Uterus (tissue), 4 donors: ENCODE results near the gene CR1L. TPM values are rescaled to one million over a fixed set of nuclear protein-coding genes. Genes with fewer than 3 reads are reported as not detected.

ENCODE experiments used
- DNase-seq, 2 donors: peaks; one replicate each; pipeline ENCODE4 v3.0.0-alpha.2; 2019 to 2020
- H3K27ac ChIP-seq, 2 donors: fragments of 200-600 bp; sonication (generic); 1 replicate in 1 of 2; 2 replicates in 1 of 2; pipeline ENCODE4 v1.5.1; 2016 to 2018
- H3K27me3 ChIP-seq, 2 donors: fragments of 200-600 bp; sonication (generic); one replicate each; pipeline ENCODE4 v1.5.1; 2018 to 2019; ENCODE audit warnings: control low read depth in 1 of 2
- H3K36me3 ChIP-seq, 2 donors: fragments of 200-600 bp; sonication (generic); one replicate each; pipeline ENCODE4 v1.5.1; 2019; ENCODE audit warnings: control low read depth in 1 of 2
- H3K4me1 ChIP-seq, 2 donors: fragments of 200-600 bp; sonication (generic); one replicate each; pipeline ENCODE4 v1.5.1; 2018 to 2019; ENCODE audit warnings: control low read depth in 1 of 2
- H3K4me3 ChIP-seq, 2 donors: fragments of 200-600 bp; sonication (generic); 1 replicate in 1 of 2; 2 replicates in 1 of 2; pipeline ENCODE4 v1.5.1; 2018 to 2019; ENCODE audit warnings: mild to moderate bottlenecking in 1 of 2
- H3K9me3 ChIP-seq, 2 donors: fragments of 200-600 bp; sonication (generic); one replicate each; pipeline ENCODE4 v1.5.1; 2019; ENCODE audit warnings: control low read depth in 1 of 2
- CTCF ChIP-seq, 4 experiments: fragments of 200-600 bp in 2 of 4; fragments of 450-650 bp in 2 of 4; sonication (generic) in 2 of 4; IDR thresholded peaks; one replicate each; pipeline ENCODE4 v1.5.1; 2016 to 2019; ENCODE audit warnings: antibody characterized with exemption in 4 of 4, mild to moderate bottlenecking in 2 of 4, moderate library complexity in 1 of 4
- POLR2A ChIP-seq, 2 donors: fragments of 450-650 bp; IDR thresholded peaks; one replicate each; pipeline ENCODE4 v1.6.1; 2016; ENCODE audit warnings: antibody characterized with exemption in 2 of 2, mild to moderate bottlenecking in 1 of 2, moderate library complexity in 1 of 2
- intact Hi-C: fragments of 100-400 bp; cut with DNase I; formaldehyde crosslinking; loops from one replicate; pipeline ENCODE4 v1.15.1; 2023; ENCODE audit warnings: low total_unique reads
- total RNA-seq, 4 donors: library from RNA; depleted of rRNA in 3 of 4; stranded (reverse); fragments of >200 nt in 3 of 4; gene quantifications; one replicate each; pipeline versions ENCODE4 v1.1.0 to v1.2.4, GENCODE V29; 2014 to 2023
- donor health status: DM: yes; HTN: yes; CAD: no.

Gene CR1L
- total RNA-seq, 4 donors from 2014 or later = 0.14 TPM; not detected in 3

- no peak for DNase-seq
- no peak for TF ChIP-seq POLR2A (IDR thresholded peaks at IDR 0.05)
- no peak for TF ChIP-seq CTCF (IDR thresholded peaks at IDR 0.05)
- H3K27me3 ChIP-seq = peaks cover 0 to 11% of the 10 kb centered on the region in 2 donors
- intact Hi-C loops = no loop called here
- peak overlapping the region in 1 of 2 donors; percentile 46 for H3K4me3 ChIP-seq
- H3K9me3 ChIP-seq = no peaks in the 10 kb centered on the region
- H3K27ac ChIP-seq = no peak overlapping the region
- no peaks in the 10 kb centered on the region for H3K36me3 ChIP-seq
- no peaks in the 10 kb centered on the region for H3K4me1 ChIP-seq
These were observed 624 bp upstream of the CR1L start for GRCh38 chr1:207644166-207644851.

- Histone ChIP-seq H3K27ac (no peak overlapping the region), H3K27me3 (peaks cover 0 to 11% of the 10 kb centered on the region in 2 donors), H3K36me3 (no peaks in the 10 kb centered on the region), H3K9me3 (no peaks in the 10 kb centered on the region), H3K4me3 (no peak overlapping the region), H3K4me1 (no peaks in the 10 kb centered on the region)
- intact Hi-C loops = no loop called here
- no peak for TF ChIP-seq POLR2A (IDR thresholded peaks at IDR 0.05)
- no peak for TF ChIP-seq CTCF (IDR thresholded peaks at IDR 0.05)
- no peak for DNase-seq
These were observed 725 bp downstream of the CR1L start for GRCh38 chr1:207645635-207646081.

GRCh38 chr1:207646171-207646570 is 1.2 kb downstream of the CR1L start:
- Histone ChIP-seq H3K4me3 (no peak overlapping the region), H3K27me3 (peaks cover 0 to 8% of the 10 kb centered on the region in 2 donors), H3K4me1 (no peaks in the 10 kb centered on the region), H3K27ac (no peak overlapping the region), H3K36me3 (no peaks in the 10 kb centered on the region), H3K9me3 (no peaks in the 10 kb centered on the region)
- intact Hi-C loops = no loop called here
- TF ChIP-seq POLR2A (IDR thresholded peaks at IDR 0.05) (no peak), CTCF (IDR thresholded peaks at IDR 0.05) (no peak)
- DNase-seq = no peak

GRCh38 chr1:207646944-207647579 is 2.1 kb downstream of the CR1L start:
- H3K27ac ChIP-seq = no peak overlapping the region
- no peaks in the 10 kb centered on the region for H3K36me3 ChIP-seq
- no peak for DNase-seq
- no peaks in the 10 kb centered on the region for H3K9me3 ChIP-seq
- intact Hi-C loops = no loop called here
- no peaks in the 10 kb centered on the region for H3K4me1 ChIP-seq
- TF ChIP-seq CTCF (IDR thresholded peaks at IDR 0.05) (no peak), POLR2A (IDR thresholded peaks at IDR 0.05) (no peak)
- no peak overlapping the region for H3K4me3 ChIP-seq
- no peaks in the 10 kb centered on the region for H3K27me3 ChIP-seq

- intact Hi-C loops = no loop called here
- TF ChIP-seq POLR2A (IDR thresholded peaks at IDR 0.05) = no peak
- no peak for TF ChIP-seq CTCF (IDR thresholded peaks at IDR 0.05)
- H3K9me3 ChIP-seq = no peaks in the 10 kb centered on the region
These were observed 2.9 kb downstream of the CR1L start for GRCh38 chr1:207647671-207648333.

More at GRCh38 chr1:207647671-207648333, 2.9 kb downstream of the CR1L start:
- no peaks in the 10 kb centered on the region for H3K36me3 ChIP-seq
- H3K27me3 ChIP-seq = no peaks in the 10 kb centered on the region
- no peaks in the 10 kb centered on the region for H3K4me1 ChIP-seq
- H3K4me3 ChIP-seq = no peak overlapping the region
- DNase-seq = no peak
- H3K27ac ChIP-seq = no peak overlapping the region
